ENCODE results near the gene TRIM44. TPM values are rescaled to one million over a fixed set of nuclear protein-coding genes. Genes with fewer than 3 reads are reported as not detected.

TRIM44 gene
- total RNA-seq, 1 donor from 2014 or later, result 67.0 TPM

DNA sequence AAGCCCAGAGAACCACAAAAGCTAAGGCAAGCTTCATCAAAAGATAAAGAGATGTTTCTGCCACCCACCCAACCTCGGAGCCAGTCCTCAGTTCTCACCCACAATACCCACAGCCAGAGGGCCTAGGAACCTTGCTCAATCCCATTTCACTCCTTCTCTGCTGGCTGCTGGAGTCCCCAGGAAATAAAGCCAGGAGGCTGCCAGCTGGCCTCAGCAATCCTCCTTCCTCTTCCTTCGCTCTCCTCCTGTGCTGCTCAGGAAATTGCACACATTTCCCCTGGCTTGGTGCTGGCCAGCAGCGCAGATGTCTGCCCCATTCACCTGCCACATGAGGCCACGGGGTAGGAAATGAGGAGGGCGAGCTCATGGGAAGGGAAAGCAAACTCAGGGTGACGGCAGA lies 189.5 kb downstream of the TRIM44 start:
- ATAC-seq (ENCODE audit: low read depth), result no peak
- intact Hi-C loops (cut with micrococcal nuclease), result no loop called here
- TF ChIP-seq, protein P1, sequence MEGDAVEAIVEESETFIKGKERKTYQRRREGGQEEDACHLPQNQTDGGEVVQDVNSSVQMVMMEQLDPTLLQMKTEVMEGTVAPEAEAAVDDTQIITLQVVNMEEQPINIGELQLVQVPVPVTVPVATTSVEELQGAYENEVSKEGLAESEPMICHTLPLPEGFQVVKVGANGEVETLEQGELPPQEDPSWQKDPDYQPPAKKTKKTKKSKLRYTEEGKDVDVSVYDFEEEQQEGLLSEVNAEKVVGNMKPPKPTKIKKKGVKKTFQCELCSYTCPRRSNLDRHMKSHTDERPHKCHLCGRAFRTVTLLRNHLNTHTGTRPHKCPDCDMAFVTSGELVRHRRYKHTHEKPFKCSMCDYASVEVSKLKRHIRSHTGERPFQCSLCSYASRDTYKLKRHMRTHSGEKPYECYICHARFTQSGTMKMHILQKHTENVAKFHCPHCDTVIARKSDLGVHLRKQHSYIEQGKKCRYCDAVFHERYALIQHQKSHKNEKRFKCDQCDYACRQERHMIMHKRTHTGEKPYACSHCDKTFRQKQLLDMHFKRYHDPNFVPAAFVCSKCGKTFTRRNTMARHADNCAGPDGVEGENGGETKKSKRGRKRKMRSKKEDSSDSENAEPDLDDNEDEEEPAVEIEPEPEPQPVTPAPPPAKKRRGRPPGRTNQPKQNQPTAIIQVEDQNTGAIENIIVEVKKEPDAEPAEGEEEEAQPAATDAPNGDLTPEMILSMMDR (IDR thresholded peaks at IDR 0.05), result no peak
- POLR2A ChIA-PET, result no interaction called here
- CTCF ChIA-PET, result no interaction called here
- Mint-ChIP-seq H3K27me3 (peaks cover 11% of the 10 kb centered on the region), H3K9me3 (no peaks in the 10 kb centered on the region), H3K4me3 (no peak overlapping the region), H3K4me1 (no peaks in the 10 kb centered on the region), H3K27ac (no peak overlapping the region), H3K36me3 (ENCODE audit: low read depth) (no peaks in the 10 kb centered on the region)
- no peak for DNase-seq

GRCh38 chr11:35853971-35854370 lies 191.4 kb downstream of the TRIM44 start:
- intact Hi-C loops (cut with micrococcal nuclease), result no loop called here
- H3K9me3 Mint-ChIP-seq, result no peaks in the 10 kb centered on the region
- CTCF ChIA-PET, result no interaction called here
- H3K36me3 Mint-ChIP-seq (ENCODE audit: low read depth), result no peaks in the 10 kb centered on the region
- peaks cover 6% of the 10 kb centered on the region for H3K27me3 Mint-ChIP-seq
- H3K4me3 Mint-ChIP-seq, result no peak overlapping the region
- DNase-seq, result no peak
- no peak for ATAC-seq (ENCODE audit: low read depth)
- TF ChIP-seq, protein P1 (IDR thresholded peaks at IDR 0.05), result no peak
- H3K27ac Mint-ChIP-seq, result no peak overlapping the region
- POLR2A ChIA-PET, result no interaction called here
- H3K4me1 Mint-ChIP-seq, result no peaks in the 10 kb centered on the region

DNA sequence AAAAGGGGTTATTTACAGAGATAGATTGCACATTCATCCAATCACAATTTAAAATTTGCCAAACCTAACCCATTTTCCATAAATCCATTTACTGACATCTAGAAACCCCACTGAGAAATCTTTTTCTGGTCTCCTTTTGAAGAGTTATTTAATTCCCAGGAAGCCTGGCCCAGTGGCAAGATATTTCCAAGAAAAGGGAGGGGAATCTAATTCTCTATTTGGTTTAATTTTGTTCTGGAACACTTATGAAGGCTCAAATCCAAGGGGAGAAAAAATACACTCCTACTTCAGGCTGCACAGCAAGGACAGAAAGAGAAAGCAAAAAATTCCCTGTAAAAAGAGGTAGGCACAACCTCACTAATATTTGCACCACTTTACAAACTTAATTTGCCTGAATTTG lies 193.1 kb downstream of the TRIM44 start:
- no peak overlapping the region for H3K27ac Mint-ChIP-seq
- H3K36me3 Mint-ChIP-seq (ENCODE audit: low read depth), result no peaks in the 10 kb centered on the region
- H3K4me1 Mint-ChIP-seq, result no peaks in the 10 kb centered on the region
- no peaks in the 10 kb centered on the region for H3K9me3 Mint-ChIP-seq
- no peak for ATAC-seq (ENCODE audit: low read depth)
- TF ChIP-seq, protein P1 (IDR thresholded peaks at IDR 0.05), result no peak
- intact Hi-C loops (cut with micrococcal nuclease), result no loop called here
- ChIA-PET CTCF (no interaction called here), POLR2A (no interaction called here)
- no peak for DNase-seq
- peaks cover 3% of the 10 kb centered on the region for H3K27me3 Mint-ChIP-seq
- no peak overlapping the region for H3K4me3 Mint-ChIP-seq

DNA sequence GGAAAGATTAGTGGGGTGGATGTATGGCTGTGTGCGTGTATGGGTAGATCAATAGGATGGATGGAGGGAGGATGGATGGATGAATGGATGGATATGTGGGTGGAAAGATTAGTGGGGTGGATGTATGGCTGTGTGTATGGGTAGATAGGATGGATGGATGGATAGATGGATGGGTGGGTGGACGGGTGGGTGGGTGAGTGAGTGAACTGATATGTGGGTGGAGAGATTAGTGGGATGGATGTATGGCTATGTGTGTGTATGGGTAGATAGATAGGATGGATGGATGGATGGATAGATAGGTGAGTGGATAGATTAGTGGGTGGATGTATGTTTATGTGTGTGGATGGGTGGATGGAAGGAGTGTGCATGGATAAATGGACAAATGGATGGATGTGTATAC lies 193.7 kb downstream of the TRIM44 start:
- Mint-ChIP-seq H3K9me3 (no peaks in the 10 kb centered on the region), H3K27ac (no peak overlapping the region), H3K36me3 (ENCODE audit: low read depth) (no peaks in the 10 kb centered on the region), H3K27me3 (peaks cover 3% of the 10 kb centered on the region), H3K4me1 (no peaks in the 10 kb centered on the region), H3K4me3 (no peak overlapping the region)
- TF ChIP-seq, protein P1 (IDR thresholded peaks at IDR 0.05), result no peak
- ChIA-PET CTCF (no interaction called here), POLR2A (no interaction called here)
- no peak for DNase-seq
- intact Hi-C loops (cut with micrococcal nuclease), result no loop called here
- ATAC-seq (ENCODE audit: low read depth), result no peak

DNA sequence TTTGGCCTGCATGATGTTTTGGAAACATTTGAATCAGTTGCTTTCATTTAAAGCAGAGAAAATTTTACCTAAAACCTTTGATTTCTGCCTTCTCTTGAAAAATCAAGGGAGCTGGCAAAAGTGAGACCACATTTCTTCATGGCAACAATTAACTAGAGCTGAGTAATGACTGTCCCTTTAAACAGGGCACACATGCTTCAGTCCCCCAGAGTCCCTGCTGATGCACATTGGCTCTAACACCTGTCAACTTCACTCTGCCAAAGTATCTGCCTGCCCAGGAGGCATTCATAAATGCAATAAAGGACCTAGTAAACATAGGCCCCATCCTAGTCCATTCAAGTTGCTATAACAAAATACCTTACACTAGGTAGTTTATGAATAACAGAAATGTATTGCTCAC lies 194.2 kb downstream of the TRIM44 start:
- intact Hi-C loops (cut with micrococcal nuclease), result no loop called here
- Mint-ChIP-seq H3K4me1 (no peaks in the 10 kb centered on the region), H3K27me3 (peaks cover 3% of the 10 kb centered on the region), H3K9me3 (no peaks in the 10 kb centered on the region), H3K27ac (no peak overlapping the region), H3K4me3 (no peak overlapping the region), H3K36me3 (ENCODE audit: low read depth) (no peaks in the 10 kb centered on the region)
- ChIA-PET POLR2A (no interaction called here), CTCF (no interaction called here)
- DNase-seq, result no peak
- no peak for ATAC-seq (ENCODE audit: low read depth)
- TF ChIP-seq, protein P1 (IDR thresholded peaks at IDR 0.05), result no peak

Measured in activated B cell treated with CpG ODN at 0.5 μM for 24 hours (primary cell).